GM21515 (cell line): ENCODE measurements around the gene PLPPR1.

Source experiments
- ATAC-seq: cut with Tn5 transposase; IDR thresholded peaks from one replicate; pipeline ENCODE4 v1.9.1; 2021; ENCODE audit not compliant: unreplicated experiment

PLPPR1 gene

GRCh38 chr9:101028346-101029314 lies at the start of gene PLPPR1:
TSS of gene PLPPR1 (plus strand) at chr9:101028727.
- ATAC-seq, result no peak

GRCh38 chr9:100989731-100990130 lies 38.8 kb upstream of the PLPPR1 start:
- ATAC-seq, result no peak

GRCh38 chr9:100990605-100991381 lies 37.7 kb upstream of the PLPPR1 start:
- ATAC-seq, result no peak

GRCh38 chr9:100992632-100993031 lies 35.9 kb upstream of the PLPPR1 start:
- ATAC-seq, result no peak

- ATAC-seq, result no peak
These were observed 28.5 kb upstream of the PLPPR1 start for GRCh38 chr9:100999906-101000544.

GRCh38 chr9:101005246-101005645 lies 23.3 kb upstream of the PLPPR1 start:
- ATAC-seq, result no peak

- no peak for ATAC-seq
These were observed 14.0 kb upstream of the PLPPR1 start for GRCh38 chr9:101014566-101014965.

- ATAC-seq, result no peak
These were observed 10.1 kb upstream of the PLPPR1 start for GRCh38 chr9:101018467-101018866.

GRCh38 chr9:101022704-101023103 lies 5.8 kb upstream of the PLPPR1 start:
- no peak for ATAC-seq

GRCh38 chr9:101025940-101026339 lies 2.6 kb upstream of the PLPPR1 start:
- ATAC-seq, result no peak

GRCh38 chr9:101026824-101027223 lies 1.7 kb upstream of the PLPPR1 start:
- ATAC-seq, result no peak

GRCh38 chr9:101027236-101027635 lies 1.3 kb upstream of the PLPPR1 start:
- ATAC-seq, result no peak

GRCh38 chr9:101027733-101028345 lies 688 bp upstream of the PLPPR1 start:
- ATAC-seq, result no peak

GRCh38 chr9:101029315-101030085 lies 973 bp downstream of the PLPPR1 start:
- no peak for ATAC-seq

GRCh38 chr9:101030086-101030391 lies 1.5 kb downstream of the PLPPR1 start:
- ATAC-seq, result no peak

GRCh38 chr9:101032426-101032825 lies 3.9 kb downstream of the PLPPR1 start:
- no peak for ATAC-seq

GRCh38 chr9:101034222-101034621 lies 5.7 kb downstream of the PLPPR1 start:
- ATAC-seq, result no peak

- ATAC-seq, result no peak
These were observed 6.6 kb downstream of the PLPPR1 start for GRCh38 chr9:101035098-101035497.

GRCh38 chr9:101037430-101037829 lies 8.9 kb downstream of the PLPPR1 start:
- ATAC-seq, result no peak

GRCh38 chr9:101038488-101038887 lies 10.0 kb downstream of the PLPPR1 start:
- no peak for ATAC-seq
